HG02798 (cell line): Measurements from ENCODE around the gene PIK3CD.
"Not testable (repeated sequence)": the region's sequence is repeated elsewhere in the genome, so short reads cannot be mapped to it uniquely, and the experiment has no call there.

Experiments used
- ATAC-seq: cut with Tn5 transposase; IDR thresholded peaks from one replicate; pipeline ENCODE4 v1.9.1; 2021; ENCODE audit warnings: mild to moderate bottlenecking; ENCODE audit not compliant: unreplicated experiment, poor library complexity

Gene PIK3CD

GRCh38 chr1:9730096-9730901 lies 78.8 kb downstream of the PIK3CD start:
- no peak for ATAC-seq

DNA sequence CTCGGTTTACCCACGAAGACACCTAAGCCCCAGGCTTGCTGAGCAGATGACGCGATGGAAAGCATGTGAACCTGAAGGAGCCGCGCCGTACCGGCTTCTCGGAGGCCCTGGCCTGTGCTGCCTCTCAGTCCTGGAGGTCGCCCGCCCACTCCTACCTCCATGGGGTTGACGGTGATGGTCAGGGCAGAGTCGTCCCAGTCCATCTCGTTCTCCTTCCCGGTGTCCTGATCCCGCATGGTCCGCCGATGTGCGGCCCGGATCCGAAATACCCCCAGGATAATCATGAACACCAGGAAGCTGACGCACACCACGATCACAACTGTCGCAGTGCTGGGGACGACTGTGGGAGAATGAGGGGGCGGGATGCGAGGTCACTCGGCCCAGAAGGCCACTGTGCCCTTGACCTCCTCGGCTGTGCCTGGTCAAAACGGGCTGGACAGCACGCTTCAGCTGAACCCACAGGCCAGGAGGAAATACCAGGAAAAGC lies 79.6 kb downstream of the PIK3CD start:
- no peak for ATAC-seq

DNA sequence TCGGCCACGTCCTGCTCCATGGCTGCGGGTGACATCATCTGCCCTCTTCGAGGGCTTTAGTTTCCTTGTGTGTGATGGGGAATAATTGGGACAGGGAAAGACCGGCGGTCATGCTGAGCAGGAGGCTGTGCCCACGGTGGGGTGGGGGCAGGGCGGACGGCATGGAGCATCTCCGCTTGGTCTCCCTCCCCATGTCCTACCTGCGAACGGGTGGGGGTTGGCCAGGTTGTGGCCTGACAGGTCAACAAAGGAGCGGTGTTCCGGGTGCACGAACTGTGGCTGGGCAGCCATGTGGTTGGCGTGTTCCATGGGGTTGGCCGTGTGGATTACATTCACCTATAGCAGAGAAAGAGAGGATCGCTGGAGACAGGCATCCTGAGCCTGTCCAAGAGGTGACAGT lies 80.0 kb downstream of the PIK3CD start:
- ATAC-seq: no peak

DNA sequence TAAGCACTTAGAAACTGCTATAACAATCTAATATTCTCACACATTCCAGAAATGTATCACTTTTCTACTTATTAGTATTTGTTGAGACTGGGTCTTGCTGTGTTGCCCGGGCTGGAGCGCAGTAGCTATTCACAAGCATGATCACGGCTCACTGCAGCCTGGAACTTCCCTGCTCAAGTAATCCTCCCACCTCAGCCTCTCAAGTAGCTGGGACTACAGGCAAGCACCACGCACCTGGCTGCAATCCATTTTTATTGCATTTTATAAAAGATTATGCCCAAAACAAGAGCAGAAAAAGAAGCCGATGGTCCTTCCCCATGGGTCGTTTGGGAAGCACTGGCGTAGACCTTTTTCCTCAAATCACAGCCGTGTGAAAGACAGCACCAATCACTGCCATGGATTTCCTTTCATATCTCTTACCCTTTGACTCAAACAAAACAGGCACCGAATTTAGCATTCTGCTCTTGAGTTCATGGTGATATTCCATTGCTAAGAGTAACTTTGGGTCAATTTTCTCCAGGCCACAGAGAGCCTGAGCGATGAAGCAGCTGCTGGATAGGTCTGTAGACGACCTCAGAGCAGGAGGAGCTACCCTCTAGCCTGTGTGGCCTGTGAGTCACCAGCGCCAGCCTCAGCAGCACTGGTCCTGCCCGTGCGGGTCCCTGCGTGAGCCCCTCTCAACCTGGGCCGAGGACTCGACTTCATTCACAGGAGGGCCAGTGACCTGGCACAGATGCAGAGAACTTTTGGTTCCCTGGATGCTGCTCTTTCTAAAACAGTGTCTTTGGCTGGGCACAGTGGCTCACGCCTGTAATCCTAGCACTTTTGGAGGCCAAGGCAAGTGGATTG lies 80.8 kb downstream of the PIK3CD start:
- no peak for ATAC-seq

- no peak for ATAC-seq
Observed at GRCh38 chr1:9733160-9733789, 81.7 kb downstream of the PIK3CD start.

DNA sequence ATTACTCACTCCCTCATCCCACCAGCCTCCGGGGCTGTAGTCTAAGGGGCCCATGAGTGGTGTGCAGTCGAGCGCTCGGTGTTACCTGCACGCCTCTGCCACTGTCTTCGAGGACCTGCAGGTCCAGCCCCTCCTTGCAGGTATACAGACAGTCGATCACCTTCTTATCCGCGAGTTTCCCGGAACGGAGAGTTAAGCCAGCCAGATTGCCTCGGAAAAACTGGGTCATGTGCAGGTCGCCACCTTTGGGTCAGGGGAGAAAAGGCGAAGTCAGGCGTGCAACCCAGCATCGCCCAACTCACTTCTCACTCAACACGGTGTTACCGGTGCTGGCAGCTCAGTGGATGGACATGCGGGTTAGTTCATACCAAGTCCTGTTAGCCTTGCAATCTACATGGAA lies 84.3 kb downstream of the PIK3CD start:
- no peak for ATAC-seq

GRCh38 chr1:9736241-9736640 lies 84.7 kb downstream of the PIK3CD start:
- no peak for ATAC-seq

- no peak for ATAC-seq
Observed at GRCh38 chr1:9737057-9737456, 85.5 kb downstream of the PIK3CD start.

- ATAC-seq: no peak
Observed at GRCh38 chr1:9737671-9738070, 86.1 kb downstream of the PIK3CD start.

DNA sequence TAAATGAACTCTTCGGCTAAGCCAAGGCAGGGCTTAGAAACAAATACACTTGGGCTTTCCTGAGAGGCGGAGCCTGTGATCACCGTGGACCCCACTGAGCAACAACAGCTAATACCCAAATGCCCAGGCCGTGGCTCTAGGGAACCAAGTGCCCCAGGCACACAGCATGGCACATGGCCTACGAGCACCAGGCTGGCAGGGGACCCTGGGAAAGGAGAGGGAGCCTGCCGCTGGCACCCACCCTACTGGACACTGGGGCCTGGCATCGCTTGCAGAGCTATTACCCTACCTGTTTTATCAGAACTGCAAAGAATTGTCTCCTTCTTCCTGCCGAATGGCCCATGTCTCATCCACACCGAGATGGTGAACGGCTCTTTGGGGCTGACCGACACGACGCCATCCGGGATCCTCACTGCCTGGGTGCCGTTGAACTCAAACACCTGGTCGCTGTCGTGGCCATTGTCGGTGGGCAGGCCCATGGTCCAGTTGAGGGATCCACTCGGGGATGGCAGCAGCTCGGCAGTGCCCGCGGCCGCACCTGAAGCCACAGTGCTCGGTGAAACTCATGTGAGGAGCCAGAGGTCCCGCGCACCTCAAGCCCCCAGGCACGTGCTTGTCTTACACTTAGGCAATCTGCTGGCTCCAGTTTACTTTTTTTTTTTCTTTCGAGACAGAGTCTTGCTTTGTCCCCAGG lies 92.7 kb downstream of the PIK3CD start:
- no peak for ATAC-seq

DNA sequence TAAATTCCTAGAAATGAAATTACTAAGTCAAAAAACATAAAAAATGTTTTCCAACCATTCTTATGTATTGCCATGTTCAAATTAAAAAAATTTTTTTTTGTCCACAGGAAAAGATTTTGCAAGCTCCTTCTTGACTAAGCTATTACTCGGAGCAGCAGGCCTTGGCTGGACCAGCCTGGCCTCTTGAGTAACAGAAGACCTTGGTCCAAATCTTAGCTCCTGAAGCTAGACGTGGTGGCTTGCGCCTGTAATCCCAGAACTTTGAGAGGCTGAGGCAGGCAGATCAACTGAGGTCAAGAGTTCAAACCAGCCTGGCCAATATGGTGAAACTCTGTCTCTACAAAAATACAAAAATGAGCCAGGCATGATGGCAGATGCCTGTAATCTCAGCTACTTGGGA lies 94.7 kb downstream of the PIK3CD start:
- ATAC-seq: no peak

GRCh38 chr1:9746651-9747050 lies 95.1 kb downstream of the PIK3CD start:
- no peak for ATAC-seq

DNA sequence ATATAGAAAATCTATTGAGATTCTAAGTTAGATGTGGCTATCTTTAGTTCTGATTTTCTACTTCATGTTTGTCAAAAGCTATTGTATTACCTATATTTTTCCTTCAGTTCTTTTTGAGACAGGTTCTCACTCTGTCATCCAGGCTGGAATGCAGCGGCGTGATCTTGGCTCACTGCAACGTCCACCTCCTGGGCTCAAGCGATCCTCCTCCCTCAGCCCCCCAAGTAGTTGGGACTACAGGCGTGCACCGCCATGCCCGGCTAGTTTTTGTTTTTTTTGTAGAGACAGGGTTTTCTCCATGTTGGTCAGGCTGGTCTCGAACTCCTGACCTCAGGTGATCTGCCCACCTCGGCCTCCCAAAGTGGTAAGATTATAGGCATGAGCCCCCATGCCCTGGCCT lies 96.9 kb downstream of the PIK3CD start:
- not testable (repeated sequence) for ATAC-seq

DNA sequence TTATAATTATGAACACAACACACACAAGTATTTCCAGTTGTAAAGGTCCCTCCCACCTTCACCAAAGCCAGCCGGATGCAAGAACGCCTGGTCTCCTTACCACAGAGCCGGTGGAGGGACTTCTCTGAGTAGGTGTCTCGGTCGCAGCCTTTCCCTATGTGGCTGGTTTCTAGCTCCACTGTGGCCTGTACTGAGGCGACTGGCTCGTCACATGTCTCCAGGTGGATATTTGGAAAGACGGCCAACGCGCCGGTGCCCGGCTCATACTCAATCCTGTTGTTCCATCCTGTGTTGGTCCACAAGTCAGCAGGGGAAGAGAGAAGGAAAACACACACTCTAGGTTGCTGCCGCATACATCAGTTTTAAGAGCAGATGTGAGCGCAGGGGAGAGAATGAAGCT lies 97.8 kb downstream of the PIK3CD start:
- ATAC-seq: no peak

GRCh38 chr1:9751971-9752370 lies 100.4 kb downstream of the PIK3CD start:
- no peak for ATAC-seq

- ATAC-seq: no peak
Observed at GRCh38 chr1:9753121-9753531, 101.6 kb downstream of the PIK3CD start.

DNA sequence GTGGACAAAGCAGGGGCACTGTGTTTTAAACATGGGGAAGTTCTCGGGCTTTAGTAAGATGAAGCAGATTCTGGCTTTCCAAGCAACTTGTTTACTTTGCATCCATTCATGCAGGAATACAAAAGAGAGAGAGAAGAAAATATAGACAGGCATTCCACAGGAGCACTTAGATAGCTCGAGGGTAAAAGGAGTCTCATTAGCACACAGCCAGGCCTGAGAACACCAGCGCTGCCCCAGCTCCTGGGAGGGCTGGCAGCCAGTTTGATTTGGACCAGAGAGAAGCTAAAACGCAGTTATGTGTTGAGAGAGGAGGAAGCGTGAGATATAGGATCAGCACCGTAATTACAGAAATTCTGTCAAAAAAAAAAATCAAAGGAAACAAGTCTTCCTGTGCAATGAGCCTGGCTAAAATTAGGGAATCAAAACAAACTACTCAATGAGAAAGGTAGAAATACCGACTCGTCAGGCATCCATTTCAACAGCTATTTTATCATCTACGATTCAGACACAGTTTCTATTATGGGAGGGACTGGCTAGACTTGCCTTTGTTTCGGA lies 104.0 kb downstream of the PIK3CD start:
- ATAC-seq: no peak

- ATAC-seq: no peak
Observed at GRCh38 chr1:9758559-9759121, 107.1 kb downstream of the PIK3CD start.

DNA sequence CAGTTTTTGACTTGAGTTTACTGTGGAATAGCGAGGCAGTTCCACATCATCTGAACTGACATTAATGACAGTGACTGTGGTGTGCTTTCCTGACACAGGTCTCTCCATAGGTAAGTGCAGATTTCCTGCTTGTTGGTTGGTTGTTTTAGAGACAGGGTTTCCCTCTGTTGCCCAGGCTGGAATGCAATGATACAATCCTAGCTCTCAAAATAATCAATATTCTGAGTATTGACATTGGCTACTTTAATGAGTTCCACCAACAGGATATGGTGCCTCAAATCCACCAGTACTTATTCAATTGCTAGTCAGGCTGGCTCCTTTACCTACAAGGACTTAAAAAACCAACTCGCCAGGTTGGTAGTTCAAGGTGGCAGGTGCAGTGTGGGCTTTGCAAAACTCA lies 108.4 kb downstream of the PIK3CD start:
- no peak for ATAC-seq

- no peak for ATAC-seq
Observed at GRCh38 chr1:9760824-9761223, 109.3 kb downstream of the PIK3CD start.
